NCI-H446 treated with DMSO at 0.1 percent for 48 hours (cell line): ENCODE measurements around the gene USP48.
"Not testable (repeated sequence)": the region's sequence is repeated elsewhere in the genome, so short reads cannot be mapped to it uniquely, and the experiment has no call there.

Experiments
- DNase-seq: peaks from one replicate; lab custom pipeline; 2025; lab: John Stamatoyannopoulos, UW

USP48 gene

GRCh38 chr1:21814981-21815582 lies 32.1 kb upstream of the USP48 start:
- DNase-seq: no peak

- DNase-seq: no peak
Observed at GRCh38 chr1:21814241-21814918, 31.4 kb upstream of the USP48 start.

DNA sequence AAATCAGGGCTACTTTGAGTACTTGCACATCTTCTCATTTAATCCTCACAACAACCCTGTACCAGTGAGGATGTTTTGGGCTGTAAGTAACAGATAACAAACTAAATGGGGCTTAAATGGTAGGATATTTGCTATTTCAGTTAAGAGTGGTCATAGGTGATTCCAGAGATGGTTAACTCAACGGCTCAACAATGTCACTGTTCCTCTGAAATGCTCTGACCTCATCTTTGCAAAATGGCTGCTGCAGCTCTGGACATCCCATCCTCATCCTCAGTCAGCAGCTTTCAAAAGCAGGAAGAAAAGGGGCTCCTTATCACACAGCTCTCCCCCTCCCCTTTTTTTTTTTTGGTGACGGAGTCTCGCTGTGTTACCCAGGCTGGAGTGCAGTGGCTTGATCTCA lies 30.6 kb upstream of the USP48 start:
- no peak for DNase-seq

DNA sequence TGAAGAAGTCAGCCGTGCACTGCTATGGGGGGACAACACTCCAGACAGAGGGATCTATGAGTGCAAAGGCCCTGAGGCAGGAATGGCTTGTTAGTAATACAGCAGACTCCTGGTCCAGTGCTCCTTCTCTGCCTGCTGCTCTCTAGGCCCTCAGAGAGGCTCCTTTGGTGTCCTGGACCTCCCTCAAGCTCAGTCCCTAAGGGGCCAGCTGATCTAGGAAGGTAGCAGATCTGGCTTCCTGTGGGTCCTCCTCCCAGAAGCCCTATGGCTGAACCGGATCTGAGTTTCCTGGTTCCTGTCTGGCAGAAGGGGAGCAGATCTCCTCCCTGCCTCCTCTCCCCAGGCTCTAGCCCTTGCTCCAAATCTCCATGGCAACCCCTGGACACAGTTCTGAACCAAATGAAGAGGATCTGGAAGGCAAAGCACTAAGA lies 28.9 kb upstream of the USP48 start, which contains the start of gene LDLRAD2:
Gene LDLRAD2 (plus strand): TSS at position 391 of the 431 bp plus-strand sequence. CDS start 187 bp downstream, outside the sequence.
- no peak for DNase-seq

DNA sequence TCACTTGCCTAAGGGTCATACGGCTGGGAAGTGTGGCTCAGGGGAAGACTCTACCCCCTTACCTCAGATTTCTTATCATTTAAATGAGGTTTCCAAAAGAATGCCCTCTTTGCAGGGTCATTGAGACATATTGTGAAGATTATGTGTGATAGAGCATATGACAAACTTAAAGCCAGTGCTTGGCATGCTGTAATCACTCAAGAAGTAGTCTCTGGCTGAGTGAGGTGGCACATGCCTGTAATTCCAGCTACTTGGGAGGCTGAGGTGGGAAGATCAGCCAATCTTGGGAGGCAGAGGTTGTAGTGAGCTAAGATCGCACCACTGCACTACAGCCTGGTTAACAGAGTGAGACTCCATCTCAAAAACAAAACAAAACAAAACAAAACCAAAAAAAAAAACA lies 21.6 kb upstream of the USP48 start:
- no peak for DNase-seq

DNA sequence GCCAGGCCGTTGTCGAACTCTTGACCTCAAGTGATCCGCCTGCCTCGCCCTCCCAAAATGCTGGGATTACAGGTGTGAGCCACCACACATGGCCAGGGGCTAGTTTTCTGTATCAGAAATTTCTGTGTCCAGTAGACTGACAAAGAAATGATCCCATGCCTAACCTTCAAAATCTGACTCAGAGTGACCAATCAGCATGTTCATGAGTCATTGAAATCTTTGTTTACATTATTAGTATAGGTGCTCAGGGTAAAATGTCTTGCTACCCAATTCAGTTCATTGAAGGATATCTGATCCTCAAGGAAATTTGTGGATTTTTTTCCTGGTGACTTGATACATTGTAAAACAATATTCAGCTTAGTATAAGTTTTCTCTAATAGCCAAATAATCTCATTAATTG lies 18.2 kb upstream of the USP48 start:
- DNase-seq: no peak

- DNase-seq: no peak
Observed at GRCh38 chr1:21799730-21800129, 16.8 kb upstream of the USP48 start.

DNA sequence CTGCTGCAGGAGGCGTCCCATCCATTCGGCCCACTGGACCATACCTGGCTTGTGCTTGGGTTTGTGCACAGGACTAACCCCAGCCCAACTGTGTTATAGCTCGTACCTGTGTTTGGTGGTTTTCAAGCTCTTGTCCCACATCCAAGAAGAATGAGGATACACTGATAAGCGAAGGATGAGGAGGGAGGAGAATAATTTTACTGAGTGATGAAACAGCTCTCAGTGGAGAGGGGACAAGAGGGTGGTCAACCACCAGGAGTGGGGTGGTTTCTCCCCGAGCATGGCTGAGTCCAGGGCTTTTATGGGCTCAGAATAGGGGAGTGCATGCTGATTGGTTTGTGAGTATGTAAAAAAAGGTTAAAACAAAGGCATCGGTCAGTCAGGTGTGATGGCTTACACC lies 12.1 kb upstream of the USP48 start:
- no peak for DNase-seq

GRCh38 chr1:21794656-21795055 lies 11.7 kb upstream of the USP48 start:
- DNase-seq: no peak

GRCh38 chr1:21793104-21793503 lies 10.2 kb upstream of the USP48 start:
- no peak for DNase-seq

GRCh38 chr1:21786640-21787039 lies 3.7 kb upstream of the USP48 start:
- DNase-seq: no peak

DNA sequence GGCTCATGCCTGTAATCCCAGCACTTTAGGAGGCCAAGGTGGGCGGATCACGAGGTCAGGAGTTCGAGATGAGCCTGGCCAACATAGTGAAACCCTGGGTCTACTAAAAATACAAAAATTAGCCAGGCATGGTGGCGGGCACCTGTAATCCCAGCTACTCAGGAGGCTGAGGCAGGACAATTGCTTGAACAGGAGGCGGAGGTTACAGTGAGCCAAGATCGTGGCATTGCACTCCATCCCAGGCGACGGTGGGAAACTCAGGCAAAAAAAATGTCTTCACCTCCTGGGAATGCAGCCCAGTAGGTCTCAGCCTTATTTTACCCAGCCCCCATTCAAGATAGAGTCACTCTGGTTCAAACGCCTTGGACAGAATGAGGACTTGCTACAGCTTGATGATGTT lies 2.8 kb upstream of the USP48 start:
- not testable (repeated sequence) for DNase-seq

GRCh38 chr1:21783679-21784603 lies 992 bp upstream of the USP48 start:
- peak; percentile 95 for DNase-seq

DNA sequence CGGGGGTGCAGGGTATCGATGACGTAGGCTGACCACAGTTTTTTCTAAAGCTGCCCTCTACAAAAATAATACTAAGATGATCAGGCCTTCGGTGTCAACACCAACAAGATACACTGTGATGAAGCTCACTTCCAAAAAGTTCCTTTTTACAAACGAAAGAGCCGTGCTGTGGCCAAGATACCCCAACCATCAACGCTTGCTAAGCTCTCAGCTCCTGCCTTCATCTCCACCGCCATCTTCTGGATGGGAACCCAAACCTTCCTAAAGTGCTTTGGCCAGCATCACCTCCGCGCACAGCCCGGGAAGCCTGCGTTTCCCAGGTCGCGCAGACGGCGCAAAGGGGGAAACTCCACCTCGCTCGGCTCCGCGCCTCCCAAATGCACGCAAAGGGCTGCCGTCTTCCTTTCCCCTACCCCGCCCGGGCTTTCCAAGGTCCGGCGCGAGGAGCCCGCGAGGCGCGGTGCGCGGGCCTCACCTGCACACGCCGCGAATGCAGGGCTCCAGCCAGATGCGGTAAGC lies 541 bp downstream of the USP48 start:
- peak; percentile 28 for DNase-seq

GRCh38 chr1:21781815-21782348 lies 1.1 kb downstream of the USP48 start:
- DNase-seq: no peak

GRCh38 chr1:21779613-21780521 lies 3.1 kb downstream of the USP48 start:
- DNase-seq: no peak

DNA sequence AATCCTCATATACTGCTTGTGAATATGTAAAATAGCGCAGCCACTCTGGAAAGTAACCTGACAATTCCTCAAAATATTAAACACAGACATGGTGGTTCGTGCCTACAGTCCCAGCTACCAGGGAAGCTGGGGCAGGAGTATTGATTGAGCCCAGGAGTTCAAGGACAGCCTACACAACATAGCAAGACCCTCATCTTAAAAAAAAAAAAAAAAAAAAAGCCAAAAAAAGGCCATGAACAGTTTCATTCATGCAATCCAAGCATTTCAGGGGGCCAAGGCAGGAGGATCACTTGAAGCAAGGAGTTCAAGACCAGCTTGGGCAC lies 4.6 kb downstream of the USP48 start:
- no peak for DNase-seq

GRCh38 chr1:21776925-21777324 lies 6.0 kb downstream of the USP48 start:
- not testable (repeated sequence) for DNase-seq

DNA sequence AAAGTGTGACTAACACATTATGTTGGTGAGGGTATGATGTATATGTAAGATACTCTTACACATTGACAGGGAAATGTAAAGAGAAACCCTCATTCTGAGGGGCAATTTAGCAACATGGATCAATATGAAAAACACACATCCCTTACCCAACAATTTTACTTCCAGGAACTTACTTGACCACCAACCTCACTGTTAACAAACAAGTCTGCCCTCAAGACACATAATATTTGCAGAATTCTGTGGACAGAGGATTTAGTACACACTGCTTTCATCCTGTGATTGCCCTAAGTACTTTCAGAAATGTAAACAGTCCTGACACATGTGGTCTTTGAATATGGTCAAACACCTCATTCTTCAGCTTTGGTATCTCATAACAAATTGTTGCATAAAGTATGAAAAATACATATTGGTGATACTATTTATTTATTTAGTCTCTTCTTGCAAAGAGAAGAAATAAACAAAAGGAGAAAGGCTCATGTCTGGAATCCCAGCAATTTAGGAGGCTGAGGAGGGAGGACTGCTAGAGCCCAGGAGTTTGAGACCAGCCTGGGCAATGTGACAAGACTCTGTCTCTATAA lies 6.9 kb downstream of the USP48 start:
- no peak for DNase-seq

DNA sequence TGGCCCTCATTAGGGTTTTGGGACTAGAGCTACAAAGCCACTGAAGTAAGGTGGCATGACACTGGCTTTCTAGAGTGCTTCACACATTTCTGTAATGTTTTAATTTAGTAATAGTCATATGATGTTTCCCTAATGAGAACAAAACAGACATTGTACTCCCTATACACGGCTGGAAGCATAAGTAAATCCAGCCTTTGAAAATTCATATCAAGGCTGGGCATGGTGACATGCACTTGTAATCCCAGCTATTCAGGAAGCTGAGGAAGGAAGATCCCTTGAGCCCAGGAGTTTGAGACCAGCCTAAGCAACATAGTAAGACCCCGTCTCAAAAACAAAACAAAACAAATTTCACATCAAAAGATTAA lies 7.4 kb downstream of the USP48 start:
- DNase-seq: no peak
